ENCODE data around the gene ATP6V0C. TPM values are rescaled to one million over a fixed set of nuclear protein-coding genes. Genes with fewer than 3 reads are reported as not detected.
"Not testable (repeated sequence)": the region's sequence is repeated elsewhere in the genome, so short reads cannot be mapped to it uniquely, and the experiment has no call there.

The ATP6V0C gene
- total RNA-seq, 2 experiments from 2014 or later: 111 to 115 TPM

DNA sequence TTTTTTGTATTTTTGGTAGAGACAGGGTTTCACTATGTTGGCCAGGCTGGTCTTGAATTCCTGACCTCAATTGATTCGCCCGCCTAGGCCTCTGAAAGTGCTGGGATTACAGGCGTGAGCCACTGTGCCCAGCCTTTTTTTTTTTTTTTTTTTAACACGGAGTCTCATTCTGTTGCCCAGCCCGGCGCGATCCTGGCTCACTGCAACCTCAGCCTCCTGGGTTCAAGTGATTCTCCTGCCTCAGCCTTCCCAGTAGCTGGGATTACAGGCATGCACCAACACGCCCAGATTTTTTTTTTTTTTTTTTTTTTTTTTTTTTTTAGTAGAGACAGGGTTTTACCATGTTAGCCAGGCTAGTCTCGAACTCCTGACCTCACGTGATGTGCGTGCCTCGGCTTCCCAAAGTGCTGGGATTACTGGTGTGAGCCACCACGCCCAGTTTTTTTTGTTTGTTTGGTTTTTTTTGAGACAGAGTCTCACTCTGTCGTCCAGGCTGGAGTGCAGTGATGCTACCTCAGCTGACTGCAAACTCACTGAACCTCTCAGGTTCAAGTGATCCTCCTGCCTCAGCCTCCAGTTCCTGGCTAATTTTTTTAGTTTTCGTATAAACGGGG, 19.5 kb downstream of the ATP6V0C start:
- not testable (repeated sequence) for H3K9me3 Mint-ChIP-seq, H3K36me3 Mint-ChIP-seq, DNase-seq, H3K27me3 Mint-ChIP-seq
- intact Hi-C loops (cut with micrococcal nuclease): loop anchor here (2.0 kb wide), 1 partner anchor 20 kb away; the partner anchor contains the start of gene ATP6V0C
- H3K27ac Mint-ChIP-seq: peak overlapping the region; percentile 94
- ChIA-PET POLR2A (interaction anchor here (0.6 to 5.1 kb wide), 3 partner anchors 14 to 639 kb away, joined by 3 to 43 read pairs (median 7); partner anchors contain the start of genes AMDHD2 and ATP6V0C), CTCF (interaction anchor here (1.3 kb wide), 1 partner anchor 13 kb away, joined by 4 read pairs; no protein-coding TSS in a partner anchor)
- H3K4me1 Mint-ChIP-seq (ENCODE audit: low read depth): peaks cover 23% of the 10 kb centered on the region
- H3K4me3 Mint-ChIP-seq: peak overlapping the region; percentile 91

DNA sequence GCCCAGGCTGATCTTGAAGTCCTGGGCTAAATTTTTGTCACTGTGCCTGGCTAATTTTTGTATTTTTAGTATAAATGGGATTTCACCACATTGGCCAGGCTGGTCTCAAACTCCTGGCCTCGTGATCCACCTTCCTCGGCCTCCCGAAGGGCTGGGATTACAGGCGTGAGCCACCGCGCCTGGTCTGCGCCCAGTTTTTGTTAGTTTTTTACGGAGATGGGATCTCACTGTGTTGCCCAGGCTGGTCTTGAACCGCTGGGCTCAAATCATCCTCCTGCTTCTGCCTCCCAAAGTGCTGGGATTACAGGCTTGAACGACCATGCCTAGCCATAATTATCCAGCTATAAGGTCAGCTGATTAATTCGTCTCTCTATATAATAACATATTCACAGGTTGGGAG, 20.2 kb downstream of the ATP6V0C start:
- no peaks in the 10 kb centered on the region for H3K9me3 Mint-ChIP-seq
- ChIA-PET CTCF (no interaction called here), POLR2A (interaction anchor here (5.1 kb wide), 1 partner anchor 14 kb away, joined by 43 read pairs; the partner anchor contains the start of gene AMDHD2)
- H3K36me3 Mint-ChIP-seq: peaks cover 2% of the 10 kb centered on the region
- intact Hi-C loops (cut with micrococcal nuclease): loop anchor here (2.0 kb wide), 1 partner anchor 21 kb away; the partner anchor contains the start of gene ATP6V0C
- peak overlapping the region; percentile 62 for H3K27ac Mint-ChIP-seq
- DNase-seq: no peak
- peaks cover 26% of the 10 kb centered on the region for H3K4me1 Mint-ChIP-seq (ENCODE audit: low read depth)
- H3K27me3 Mint-ChIP-seq: no peaks in the 10 kb centered on the region
- H3K4me3 Mint-ChIP-seq: peak overlapping the region; percentile 41

DNA sequence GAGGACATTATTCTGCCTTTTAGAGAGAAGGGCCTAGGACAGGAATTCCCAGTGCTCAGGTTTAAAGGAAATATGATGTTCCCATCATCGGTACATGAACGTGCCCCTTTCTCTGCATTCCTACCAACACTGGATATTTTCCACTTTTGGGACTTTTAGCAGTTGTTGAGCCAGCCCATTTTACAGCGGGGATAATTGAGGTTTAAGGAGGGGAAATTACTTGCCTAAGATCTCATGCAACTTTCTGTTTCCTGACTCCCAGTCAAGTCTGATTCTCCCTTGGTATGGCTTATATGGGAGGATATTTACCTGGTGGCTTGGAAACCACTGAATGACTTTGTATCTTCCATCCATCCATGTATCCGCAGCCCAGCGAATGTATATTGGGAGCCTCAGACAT, 20.6 kb downstream of the ATP6V0C start:
- H3K36me3 Mint-ChIP-seq; H3K4me3 Mint-ChIP-seq; H3K9me3 Mint-ChIP-seq; H3K27ac Mint-ChIP-seq; intact Hi-C loops (cut with micrococcal nuclease); DNase-seq; CTCF ChIA-PET; H3K27me3 Mint-ChIP-seq: not testable (repeated sequence)
- peaks cover 30% of the 10 kb centered on the region for H3K4me1 Mint-ChIP-seq (ENCODE audit: low read depth)
- POLR2A ChIA-PET: interaction anchor here (5.1 kb wide), 1 partner anchor 15 kb away, joined by 43 read pairs; the partner anchor contains the start of gene AMDHD2

DNA sequence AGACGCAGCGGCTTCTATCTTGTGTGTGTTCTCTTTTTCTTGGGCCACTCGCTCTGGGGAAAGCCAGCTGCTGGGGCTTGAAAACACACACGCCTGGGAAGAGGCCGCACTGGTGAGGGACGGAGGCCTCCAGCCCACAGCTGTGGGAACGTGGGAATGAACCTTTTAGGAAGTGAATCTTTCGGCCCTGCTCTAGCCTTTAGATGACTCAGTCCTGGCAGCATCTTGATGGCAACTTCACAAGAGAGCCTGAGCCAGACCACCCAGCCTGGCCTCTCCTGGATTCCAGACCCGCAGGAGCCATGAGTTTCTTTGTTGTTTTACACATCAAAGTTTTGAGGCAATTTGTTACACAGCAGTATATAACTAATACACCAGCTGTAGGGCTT, 21.9 kb downstream of the ATP6V0C start:
- no peak overlapping the region for H3K4me3 Mint-ChIP-seq
- DNase-seq: no peak
- peaks cover 43% of the 10 kb centered on the region for H3K4me1 Mint-ChIP-seq (ENCODE audit: low read depth)
- no peaks in the 10 kb centered on the region for H3K9me3 Mint-ChIP-seq
- ChIA-PET CTCF (interaction anchor here (0.7 kb wide), 1 partner anchor 532 kb away, joined by 3 read pairs; no protein-coding TSS in a partner anchor), POLR2A (no interaction called here)
- no peaks in the 10 kb centered on the region for H3K27me3 Mint-ChIP-seq
- intact Hi-C loops (cut with micrococcal nuclease): no loop called here
- H3K27ac Mint-ChIP-seq: no peak overlapping the region
- peaks cover 6% of the 10 kb centered on the region for H3K36me3 Mint-ChIP-seq

DNA sequence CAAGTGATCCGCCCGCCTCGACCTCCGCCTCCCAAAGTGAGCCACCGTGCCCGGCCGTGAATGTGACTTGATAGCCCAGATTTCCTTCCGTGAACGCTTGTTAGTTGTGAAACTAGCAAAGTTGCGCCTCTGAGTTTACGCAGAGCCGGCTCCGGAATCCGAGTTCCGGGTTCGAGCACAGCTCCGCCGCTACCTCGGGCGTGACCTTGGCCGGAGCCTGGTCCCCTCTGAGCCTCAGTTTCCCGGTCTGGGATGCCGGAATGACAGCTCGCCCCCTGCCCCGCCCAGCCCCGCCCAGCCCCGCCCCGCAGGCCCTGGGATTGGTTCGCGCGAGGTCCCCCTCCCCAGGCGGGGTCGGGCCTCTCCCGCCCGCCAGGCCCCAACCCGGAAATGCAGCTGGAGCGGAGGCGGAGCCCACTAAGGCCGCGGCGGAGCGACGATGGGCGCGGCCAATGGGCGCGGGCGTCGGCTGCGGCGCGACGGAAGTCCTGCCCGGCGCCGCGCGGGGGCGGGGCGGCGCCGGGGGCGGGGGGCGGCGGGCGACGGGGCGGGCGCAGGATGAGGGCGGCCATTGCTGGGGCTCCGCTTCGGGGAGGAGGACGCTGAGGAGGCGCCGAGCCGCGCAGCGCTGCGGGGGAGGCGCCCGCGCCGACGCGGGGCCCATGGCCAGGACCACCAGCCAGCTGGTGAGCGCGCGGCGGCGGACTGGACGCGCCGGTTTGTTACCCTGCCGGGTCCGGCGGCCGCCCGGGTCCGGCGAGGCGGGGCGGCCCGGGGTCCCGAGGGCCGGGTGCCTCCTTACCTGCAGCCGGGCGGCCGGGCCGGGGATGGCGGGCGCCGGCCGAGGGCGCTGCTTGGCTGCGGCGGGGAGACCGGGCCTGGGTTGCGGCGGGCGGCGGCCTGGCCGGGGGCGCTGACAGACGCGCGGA, 24.0 kb downstream of the ATP6V0C start, which contains the start of gene PDPK1:
Gene PDPK1, plus strand, starts transcription at position 571 of the 929 bp plus-strand sequence. Its CDS starts 92 bp downstream, at position 663.
- ChIA-PET POLR2A (interaction anchor here (0.8 to 1.0 kb wide), 2 partner anchors 155 to 323 kb away, joined by 3 to 4 read pairs; partner anchors contain the start of gene PGP), CTCF (interaction anchor here (1.4 kb wide), 1 partner anchor 23 kb away, joined by 4 read pairs; the partner anchor contains the start of gene ATP6V0C)
- no peaks in the 10 kb centered on the region for H3K27me3 Mint-ChIP-seq
- H3K9me3 Mint-ChIP-seq: no peaks in the 10 kb centered on the region
- peaks cover 6% of the 10 kb centered on the region for H3K36me3 Mint-ChIP-seq
- peaks cover 45% of the 10 kb centered on the region for H3K4me1 Mint-ChIP-seq (ENCODE audit: low read depth)
- DNase-seq: peak; percentile 96
- H3K27ac Mint-ChIP-seq: peak within 1 kb of the TSS; percentile 76
- intact Hi-C loops (cut with micrococcal nuclease): no loop called here
- H3K4me3 Mint-ChIP-seq: peak within 1 kb of the TSS; percentile 83

DNA sequence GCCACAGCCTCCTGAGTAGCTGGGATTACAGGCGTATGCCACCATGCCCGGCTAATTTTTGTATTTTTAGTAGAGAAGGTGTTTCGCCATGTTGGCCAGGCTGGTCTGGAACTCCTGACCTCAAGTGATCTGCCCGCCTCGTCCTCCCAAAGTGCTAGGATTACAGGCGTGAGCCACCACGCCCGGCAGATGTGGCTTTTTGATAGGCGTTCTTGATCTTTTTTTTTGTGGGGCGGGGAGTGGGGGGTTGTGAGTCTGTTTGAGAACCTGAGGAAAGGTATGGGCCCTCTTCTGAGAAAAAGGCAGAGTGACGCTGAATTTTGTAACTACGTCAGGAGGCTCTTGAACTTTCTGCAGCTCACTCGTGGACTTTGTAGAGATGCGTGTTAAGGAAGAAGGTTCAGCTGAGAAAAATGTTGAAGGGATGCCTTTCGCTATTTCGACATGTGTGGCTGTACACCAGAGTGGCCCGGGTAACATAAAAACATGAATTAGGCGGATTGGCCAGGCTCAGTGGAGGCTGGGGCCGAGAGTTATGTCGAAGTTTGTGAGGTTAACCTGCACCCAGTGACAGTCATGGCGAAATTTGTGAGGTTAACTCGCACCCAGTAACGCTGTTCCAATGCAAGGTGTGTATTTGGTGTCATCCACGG, 25.6 kb downstream of the ATP6V0C start:
- intact Hi-C loops (cut with micrococcal nuclease): not testable (repeated sequence)

DNA sequence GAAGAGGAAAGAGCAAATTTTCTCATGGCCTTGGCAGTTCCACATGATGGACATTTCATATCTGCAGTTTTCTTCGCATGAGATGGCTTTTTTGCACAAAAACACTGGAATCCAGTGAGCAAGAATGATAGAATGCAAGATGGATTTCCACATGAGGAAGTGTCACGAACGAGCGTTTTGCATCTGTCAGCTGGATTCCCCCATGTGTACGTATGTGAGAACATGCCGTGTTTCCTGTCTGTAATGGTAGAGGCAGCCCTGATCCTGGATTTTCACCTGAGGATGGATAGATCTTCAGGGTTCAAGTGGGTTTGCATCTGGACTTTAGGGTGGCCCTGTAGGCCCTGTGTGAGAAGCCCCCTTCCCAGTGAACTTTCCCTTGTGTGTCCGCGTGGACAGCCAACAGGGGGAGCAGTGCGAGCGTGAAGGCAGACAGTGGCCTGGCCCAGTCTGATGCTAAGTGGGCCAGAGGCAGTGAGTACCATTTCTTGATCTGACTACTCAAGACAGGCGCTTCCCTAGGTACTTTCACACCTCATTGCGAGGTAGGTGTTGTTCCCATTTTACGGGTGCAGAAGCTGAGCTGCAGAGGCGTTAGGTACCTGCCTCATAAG, 26.2 kb downstream of the ATP6V0C start:
- H3K27me3 Mint-ChIP-seq; POLR2A ChIA-PET; H3K9me3 Mint-ChIP-seq; intact Hi-C loops (cut with micrococcal nuclease); H3K27ac Mint-ChIP-seq; H3K36me3 Mint-ChIP-seq; CTCF ChIA-PET: not testable (repeated sequence)
- peak overlapping the region; percentile 83 for H3K4me3 Mint-ChIP-seq
- H3K4me1 Mint-ChIP-seq (ENCODE audit: low read depth): peaks cover 41% of the 10 kb centered on the region
- peak; percentile 66 for DNase-seq

More for the DNA sequence above, 25.6 kb downstream of the ATP6V0C start:
- Mint-ChIP-seq H3K27ac (peak overlapping the region; percentile 54), H3K4me1 (ENCODE audit: low read depth) (peaks cover 41% of the 10 kb centered on the region), H3K4me3 (peak overlapping the region; percentile 83)
- H3K9me3 Mint-ChIP-seq, DNase-seq, H3K36me3 Mint-ChIP-seq, H3K27me3 Mint-ChIP-seq: not testable (repeated sequence)
- ChIA-PET CTCF (interaction anchor here (0.7 kb wide), 1 partner anchor 315 kb away, joined by 3 read pairs; no protein-coding TSS in a partner anchor), POLR2A (interaction anchor here (0.7 kb wide), 1 partner anchor 28 kb away, joined by 3 read pairs; no protein-coding TSS in a partner anchor)

DNA sequence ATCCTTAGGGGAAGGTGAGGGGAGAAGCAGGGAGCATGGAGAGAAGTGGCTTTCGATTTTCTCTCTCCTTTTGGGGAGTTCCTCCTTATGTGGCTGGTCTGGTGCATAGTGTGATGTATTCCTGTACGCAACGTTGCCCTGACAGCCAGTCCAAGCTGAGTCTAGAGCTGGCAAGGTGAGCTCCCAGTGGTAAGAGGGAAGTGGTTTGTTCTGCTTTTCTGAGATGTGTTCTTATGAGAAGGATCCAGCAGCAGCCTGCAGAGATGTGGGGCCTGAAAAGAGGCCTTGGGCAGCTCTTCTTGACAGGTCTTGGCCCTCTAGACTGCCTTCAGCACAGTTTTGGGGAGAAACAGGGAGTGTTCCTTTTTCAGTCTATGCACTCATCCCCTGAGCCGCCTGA, 27.2 kb downstream of the ATP6V0C start:
- intact Hi-C loops (cut with micrococcal nuclease); CTCF ChIA-PET; DNase-seq; H3K27me3 Mint-ChIP-seq; POLR2A ChIA-PET; H3K36me3 Mint-ChIP-seq; H3K9me3 Mint-ChIP-seq; H3K4me3 Mint-ChIP-seq: not testable (repeated sequence)
- Mint-ChIP-seq H3K4me1 (ENCODE audit: low read depth) (peaks cover 44% of the 10 kb centered on the region), H3K27ac (peak overlapping the region; percentile 54)

DNA sequence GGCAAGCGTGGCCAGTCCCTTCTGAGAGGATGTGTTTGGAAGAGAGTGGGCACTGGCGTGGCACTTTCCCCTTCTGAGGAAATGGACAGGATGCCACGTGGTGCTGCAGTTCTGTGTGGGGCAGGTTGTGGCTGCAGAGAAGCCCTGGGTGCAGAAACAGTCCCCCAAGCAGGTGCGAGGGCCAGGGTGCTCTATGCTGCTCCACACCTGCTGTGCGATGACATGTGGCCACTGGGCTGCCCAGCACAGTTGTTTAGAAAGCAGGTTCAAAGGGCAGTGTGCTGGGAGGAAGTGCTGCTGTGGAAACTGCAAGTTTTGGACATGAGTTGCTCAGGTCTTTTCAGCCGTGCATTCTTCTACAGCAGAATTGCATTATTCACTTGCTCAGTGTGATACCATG, 27.7 kb downstream of the ATP6V0C start:
- H3K4me3 Mint-ChIP-seq; CTCF ChIA-PET; H3K9me3 Mint-ChIP-seq; intact Hi-C loops (cut with micrococcal nuclease); DNase-seq; H3K36me3 Mint-ChIP-seq; H3K27me3 Mint-ChIP-seq; POLR2A ChIA-PET: not testable (repeated sequence)
- Mint-ChIP-seq H3K27ac (peak overlapping the region; percentile 54), H3K4me1 (ENCODE audit: low read depth) (peaks cover 42% of the 10 kb centered on the region)

DNA sequence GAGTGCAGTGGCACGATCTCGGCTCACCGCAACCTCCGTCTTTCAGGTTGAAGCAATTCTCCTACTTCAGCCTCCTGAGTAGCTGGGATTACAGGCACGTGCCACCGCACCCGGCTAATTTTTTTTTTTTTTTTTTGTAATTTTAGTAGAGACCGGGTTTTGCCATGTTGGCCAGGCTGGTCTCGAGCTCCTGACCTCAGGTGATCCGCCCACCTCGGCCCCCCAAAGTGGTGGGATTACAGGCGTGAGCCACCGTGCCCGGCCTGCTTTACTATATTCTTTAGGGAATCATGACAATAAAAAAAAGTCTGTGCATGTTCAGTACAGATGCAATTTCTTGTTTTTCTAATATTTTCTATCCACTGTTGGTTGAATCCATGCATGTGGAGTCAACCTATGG, 30.0 kb downstream of the ATP6V0C start:
- H3K4me3 Mint-ChIP-seq; H3K27ac Mint-ChIP-seq; CTCF ChIA-PET; H3K9me3 Mint-ChIP-seq; H3K27me3 Mint-ChIP-seq; POLR2A ChIA-PET; DNase-seq; H3K36me3 Mint-ChIP-seq; intact Hi-C loops (cut with micrococcal nuclease): not testable (repeated sequence)
- peaks cover 37% of the 10 kb centered on the region for H3K4me1 Mint-ChIP-seq (ENCODE audit: low read depth)

DNA sequence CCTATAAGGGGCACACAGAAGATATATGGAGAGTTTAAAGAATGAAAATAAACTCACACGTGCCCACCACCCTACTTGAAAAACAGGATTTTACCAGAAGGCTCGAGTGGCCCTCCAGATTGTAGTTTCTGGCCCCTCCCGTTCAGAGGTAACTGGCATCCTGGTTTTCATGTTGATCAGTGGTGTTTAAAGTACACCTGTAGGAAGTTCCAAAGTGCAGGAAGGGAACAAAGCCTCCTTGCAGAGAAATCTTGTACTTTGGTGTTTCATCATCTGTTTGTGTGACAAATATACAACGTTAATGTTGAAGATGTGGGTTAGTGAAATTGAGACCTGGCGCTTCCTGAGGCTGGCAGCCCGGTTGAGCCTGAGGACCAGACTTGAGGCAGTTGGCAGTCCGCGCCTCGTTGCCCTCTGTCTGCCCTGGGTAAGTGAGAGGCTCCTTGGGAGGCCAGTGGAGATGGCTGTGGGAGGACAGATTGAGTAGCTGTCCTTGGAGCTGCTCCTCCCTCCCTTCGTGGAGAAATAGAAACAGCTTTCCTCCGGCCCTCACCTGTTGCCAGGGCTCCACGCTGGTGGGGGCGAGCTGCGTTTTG, 36.6 kb downstream of the ATP6V0C start:
- H3K9me3 Mint-ChIP-seq; intact Hi-C loops (cut with micrococcal nuclease); H3K4me3 Mint-ChIP-seq: not testable (repeated sequence)

More for the DNA sequence above, 36.6 kb downstream of the ATP6V0C start:
- H3K27ac Mint-ChIP-seq; H3K36me3 Mint-ChIP-seq; POLR2A ChIA-PET; DNase-seq; H3K27me3 Mint-ChIP-seq; CTCF ChIA-PET; H3K4me1 Mint-ChIP-seq (ENCODE audit: low read depth): not testable (repeated sequence)

Data from activated CD4-positive, alpha-beta memory T cell treated with anti-CD3 and anti-CD28 coated beads for 36 hours (primary cell).